Stimulated activated memory B cell treated with anti-CD40 and anti-IgM and Interleukin-4, amounts not matched to agents 10 μg/mL and 1 μg/mL and 100 μg/mL, for 72 hours (primary cell): ENCODE measurements around the gene PPARG.

ENCODE experiments used
- ATAC-seq: fragments of 150-1000 bp; cut with Tn5 transposase; 2 replicates; pipeline ENCODE4 v1.10.0; 2021
- H3K27ac Mint-ChIP-seq: one replicate; pipeline ENCODE4 v1.8.0; 2022; ENCODE audit warnings: mild to moderate bottlenecking, mixed read lengths
- H3K27me3 Mint-ChIP-seq: one replicate; pipeline ENCODE4 v1.8.0; 2022; ENCODE audit warnings: mixed read lengths
- H3K36me3 Mint-ChIP-seq: one replicate; pipeline ENCODE4 v1.8.0; 2022; ENCODE audit warnings: mixed read lengths
- H3K4me1 Mint-ChIP-seq: one replicate; pipeline ENCODE4 v1.8.0; 2022; ENCODE audit warnings: mixed read lengths
- H3K4me3 Mint-ChIP-seq: one replicate; pipeline ENCODE4 v1.8.0; 2022; ENCODE audit warnings: mild to moderate bottlenecking, moderate library complexity, mixed read lengths
- H3K9me3 Mint-ChIP-seq: one replicate; pipeline ENCODE4 v1.8.0; 2022; ENCODE audit warnings: mixed read lengths

Gene PPARG

GRCh38 chr3:12357456-12357855, 68.6 kb downstream of the PPARG start:
- Mint-ChIP-seq H3K27me3 (peaks cover 11% of the 10 kb centered on the region), H3K4me3 (no peak overlapping the region), H3K36me3 (no peaks in the 10 kb centered on the region), H3K4me1 (no peaks in the 10 kb centered on the region), H3K9me3 (no peaks in the 10 kb centered on the region), H3K27ac (no peak overlapping the region)
- no peak for ATAC-seq

- Mint-ChIP-seq H3K27ac (no peak overlapping the region), H3K4me3 (no peak overlapping the region)
Observed at GRCh38 chr3:12363397-12364195, 74.7 kb downstream of the PPARG start.

GRCh38 chr3:12367346-12367745, 78.5 kb downstream of the PPARG start:
- Mint-ChIP-seq H3K4me3 (no peak overlapping the region), H3K27ac (no peak overlapping the region), H3K36me3 (no peaks in the 10 kb centered on the region), H3K27me3 (peaks cover 17% of the 10 kb centered on the region), H3K4me1 (no peaks in the 10 kb centered on the region), H3K9me3 (peaks cover 5% of the 10 kb centered on the region)
- ATAC-seq: no peak

More at GRCh38 chr3:12363397-12364195, 74.7 kb downstream of the PPARG start:
- Mint-ChIP-seq H3K36me3 (no peaks in the 10 kb centered on the region), H3K27me3 (no peaks in the 10 kb centered on the region), H3K4me1 (no peaks in the 10 kb centered on the region), H3K9me3 (peaks cover 5% of the 10 kb centered on the region)
- no peak for ATAC-seq

DNA sequence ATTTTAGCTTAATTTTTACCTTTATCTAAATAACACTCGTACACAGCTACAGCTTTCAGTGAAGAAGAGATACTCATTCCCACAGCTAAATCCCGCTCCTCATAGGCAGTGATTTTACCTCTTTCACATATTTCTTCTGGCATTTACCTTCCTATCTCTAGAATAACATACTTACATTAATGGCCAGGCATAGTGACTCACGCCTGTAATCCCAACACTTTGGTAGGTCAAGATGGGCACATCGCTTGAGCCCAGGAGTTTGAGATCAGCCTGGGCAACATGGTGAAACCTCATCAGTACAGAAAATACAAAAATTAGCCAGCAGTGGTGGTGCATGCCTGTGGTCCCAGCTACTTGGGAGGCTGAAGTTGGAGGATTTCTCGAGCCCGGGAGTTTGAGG, 80.2 kb downstream of the PPARG start:
- Mint-ChIP-seq H3K27me3 (peaks cover 29% of the 10 kb centered on the region), H3K4me1 (no peaks in the 10 kb centered on the region), H3K9me3 (peaks cover 5% of the 10 kb centered on the region), H3K36me3 (no peaks in the 10 kb centered on the region), H3K4me3 (no peak overlapping the region), H3K27ac (no peak overlapping the region)
- ATAC-seq: no peak

DNA sequence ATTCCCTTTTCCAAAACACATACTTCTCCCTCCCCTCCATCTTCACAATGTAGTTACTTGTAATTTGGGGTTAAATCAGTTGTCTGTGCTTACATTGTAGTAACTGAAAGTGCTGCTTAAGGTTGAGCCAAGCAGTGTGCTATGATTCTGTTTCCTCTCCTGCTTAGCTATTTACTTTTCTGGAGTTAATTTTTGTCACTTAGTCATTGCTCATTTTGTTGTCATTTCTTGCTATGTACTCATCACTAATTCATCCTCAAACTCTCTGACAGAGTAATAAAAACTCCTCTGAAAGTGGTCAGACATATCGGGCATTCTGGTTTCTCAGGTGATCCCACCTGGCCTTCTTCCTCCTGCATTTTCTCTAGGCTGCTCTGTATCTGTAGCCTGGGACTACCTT, 80.7 kb downstream of the PPARG start:
- Mint-ChIP-seq H3K4me1 (no peaks in the 10 kb centered on the region), H3K27ac (no peak overlapping the region), H3K9me3 (peaks cover 5% of the 10 kb centered on the region), H3K27me3 (peaks cover 35% of the 10 kb centered on the region), H3K36me3 (no peaks in the 10 kb centered on the region), H3K4me3 (no peak overlapping the region)
- no peak for ATAC-seq

DNA sequence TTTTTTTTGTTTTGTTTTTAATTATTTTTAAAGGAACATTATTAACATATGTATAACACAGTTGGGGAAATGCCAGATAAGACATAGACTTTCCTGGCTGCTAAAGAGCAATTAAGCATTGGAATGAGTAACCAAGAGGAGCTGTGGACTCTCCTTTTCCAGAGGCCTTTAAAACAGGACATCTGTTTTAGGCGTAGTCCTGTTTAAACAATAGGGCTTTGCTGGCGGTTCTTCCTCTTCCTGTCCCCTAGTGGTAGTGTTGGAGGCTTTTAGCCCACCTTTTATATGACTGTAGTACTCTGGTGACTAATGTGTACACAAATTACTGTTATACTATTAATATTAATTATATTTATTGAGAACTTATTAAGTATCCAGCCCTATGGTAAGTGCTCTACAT, 81.9 kb downstream of the PPARG start:
- Mint-ChIP-seq H3K4me3 (no peak overlapping the region), H3K36me3 (no peaks in the 10 kb centered on the region), H3K4me1 (no peaks in the 10 kb centered on the region), H3K27me3 (peaks cover 39% of the 10 kb centered on the region), H3K27ac (no peak overlapping the region), H3K9me3 (peaks cover 5% of the 10 kb centered on the region)
- no peak for ATAC-seq

DNA sequence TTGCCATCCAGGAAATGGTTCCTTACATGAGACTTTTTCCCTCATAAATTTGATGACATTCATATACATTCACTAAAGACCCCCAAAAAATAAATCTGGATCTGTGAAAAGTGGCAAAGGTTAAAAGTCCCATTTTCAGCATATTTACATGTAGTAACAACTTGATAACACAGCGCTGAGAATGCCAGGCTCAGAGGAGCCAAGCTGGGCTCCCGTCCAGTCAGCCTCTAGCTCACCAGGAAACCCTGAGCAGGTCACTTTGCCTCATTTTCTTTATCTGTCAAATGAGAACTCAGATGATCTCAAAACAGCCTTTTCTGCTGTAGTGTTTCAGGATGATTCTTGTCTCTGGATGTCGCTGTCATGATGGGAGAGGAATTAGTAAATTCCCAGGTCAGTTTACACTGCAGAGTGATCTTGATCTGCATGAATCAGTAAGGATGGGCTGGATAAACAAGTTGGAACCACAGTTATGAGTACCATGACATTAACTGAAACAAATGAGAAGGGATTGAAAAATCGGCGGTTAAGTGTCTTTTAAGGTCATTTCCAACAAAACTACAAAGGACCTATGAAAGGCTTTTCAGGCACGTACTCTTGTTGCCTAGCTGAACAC, 82.8 kb downstream of the PPARG start:
- no peaks in the 10 kb centered on the region for H3K36me3 Mint-ChIP-seq
- no peaks in the 10 kb centered on the region for H3K4me1 Mint-ChIP-seq
- no peak overlapping the region for H3K4me3 Mint-ChIP-seq
- H3K27ac Mint-ChIP-seq: no peak overlapping the region
- no peak for ATAC-seq
- no peaks in the 10 kb centered on the region for H3K9me3 Mint-ChIP-seq
- peaks cover 39% of the 10 kb centered on the region for H3K27me3 Mint-ChIP-seq

GRCh38 chr3:12372741-12373280, 83.9 kb downstream of the PPARG start:
- peaks cover 39% of the 10 kb centered on the region for H3K27me3 Mint-ChIP-seq
- ATAC-seq: no peak
- H3K36me3 Mint-ChIP-seq: no peaks in the 10 kb centered on the region
- H3K27ac Mint-ChIP-seq: no peak overlapping the region
- H3K9me3 Mint-ChIP-seq: no peaks in the 10 kb centered on the region
- no peaks in the 10 kb centered on the region for H3K4me1 Mint-ChIP-seq
- no peak overlapping the region for H3K4me3 Mint-ChIP-seq

DNA sequence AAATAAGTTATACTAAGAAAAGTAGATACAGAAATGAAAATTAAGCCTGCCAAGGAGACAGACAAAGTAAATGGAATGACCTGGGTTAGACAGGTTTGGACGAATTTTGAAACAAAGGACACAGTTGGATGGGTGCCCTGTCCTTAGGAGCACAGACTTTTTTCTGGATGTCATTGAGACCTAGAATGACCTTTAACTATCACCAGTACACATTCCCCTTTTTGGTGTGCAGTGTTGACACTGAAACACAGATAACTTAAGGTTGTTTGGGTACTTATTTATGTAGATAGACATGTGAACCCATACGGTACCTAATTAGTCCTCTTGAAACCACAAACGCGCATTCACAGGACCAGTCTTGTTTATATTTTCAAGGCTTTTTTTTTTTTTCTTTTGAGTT, 86.7 kb downstream of the PPARG start:
- no peak for ATAC-seq
- Mint-ChIP-seq H3K27me3 (peaks cover 32% of the 10 kb centered on the region), H3K4me1 (no peaks in the 10 kb centered on the region), H3K27ac (no peak overlapping the region), H3K4me3 (no peak overlapping the region), H3K9me3 (peaks cover 2% of the 10 kb centered on the region), H3K36me3 (no peaks in the 10 kb centered on the region)

GRCh38 chr3:12379640-12380429, 91.0 kb downstream of the PPARG start:
- ATAC-seq: no peak

DNA sequence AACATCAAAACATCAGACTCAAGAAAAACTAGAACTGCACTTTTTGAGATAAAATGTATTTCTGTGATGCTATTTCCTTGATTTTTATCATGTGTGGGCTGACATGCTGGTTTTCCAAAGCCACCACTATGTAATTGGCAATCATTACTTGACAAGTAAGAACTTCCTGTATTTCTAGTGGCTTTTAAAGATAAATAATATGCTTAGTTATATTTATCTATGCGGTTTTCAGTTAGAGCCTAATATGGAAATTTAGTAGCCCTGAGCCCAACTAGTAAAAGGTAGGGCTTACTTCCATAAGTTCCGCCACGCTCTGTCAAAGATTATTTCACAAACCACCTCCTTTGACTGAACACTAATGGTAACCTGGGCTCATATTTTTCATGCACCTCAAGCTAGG, 91.6 kb downstream of the PPARG start:
- no peak overlapping the region for H3K27ac Mint-ChIP-seq
- no peak for ATAC-seq
- no peaks in the 10 kb centered on the region for H3K36me3 Mint-ChIP-seq
- no peaks in the 10 kb centered on the region for H3K27me3 Mint-ChIP-seq
- H3K9me3 Mint-ChIP-seq: peaks cover 2% of the 10 kb centered on the region
- no peak overlapping the region for H3K4me3 Mint-ChIP-seq
- H3K4me1 Mint-ChIP-seq: no peaks in the 10 kb centered on the region

More at GRCh38 chr3:12379640-12380429, 91.0 kb downstream of the PPARG start:
- Mint-ChIP-seq H3K36me3 (no peaks in the 10 kb centered on the region), H3K4me1 (no peaks in the 10 kb centered on the region), H3K27ac (no peak overlapping the region), H3K27me3 (peaks cover 2% of the 10 kb centered on the region), H3K9me3 (peaks cover 2% of the 10 kb centered on the region), H3K4me3 (no peak overlapping the region)

DNA sequence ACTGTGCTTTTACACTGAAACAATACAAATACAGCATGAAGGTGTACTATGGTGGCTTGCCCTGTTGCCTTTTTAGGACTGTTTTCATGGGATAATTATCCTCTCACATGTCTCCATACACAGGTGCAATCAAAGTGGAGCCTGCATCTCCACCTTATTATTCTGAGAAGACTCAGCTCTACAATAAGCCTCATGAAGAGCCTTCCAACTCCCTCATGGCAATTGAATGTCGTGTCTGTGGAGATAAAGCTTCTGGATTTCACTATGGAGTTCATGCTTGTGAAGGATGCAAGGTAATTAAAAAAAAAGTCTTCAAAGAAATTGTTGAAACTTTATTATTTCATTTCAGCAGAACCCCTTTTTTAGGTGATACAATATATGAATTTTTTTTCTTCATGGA, 92.3 kb downstream of the PPARG start:
- Mint-ChIP-seq H3K27me3 (no peaks in the 10 kb centered on the region), H3K9me3 (peaks cover 2% of the 10 kb centered on the region), H3K36me3 (no peaks in the 10 kb centered on the region), H3K4me3 (no peak overlapping the region), H3K4me1 (no peaks in the 10 kb centered on the region), H3K27ac (no peak overlapping the region)
- no peak for ATAC-seq

DNA sequence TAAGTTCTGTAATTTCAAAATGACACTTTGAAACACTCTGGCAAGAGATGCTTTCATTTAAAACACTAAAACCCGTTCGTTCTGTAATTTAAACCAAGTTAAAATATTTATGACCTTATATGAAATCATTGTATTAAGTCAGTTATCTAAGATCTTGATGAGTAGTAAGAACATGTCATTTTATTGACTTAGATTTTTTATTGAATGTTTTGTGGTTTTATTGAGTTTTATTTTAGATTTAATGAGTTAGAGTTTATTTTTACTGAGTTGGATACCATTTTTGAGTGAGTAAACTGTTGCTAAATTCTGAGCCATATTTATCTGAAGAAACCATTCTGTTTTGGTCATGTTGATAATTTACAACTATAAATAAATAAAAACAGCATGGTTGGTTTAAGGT, 94.3 kb downstream of the PPARG start:
- Mint-ChIP-seq H3K9me3 (peaks cover 2% of the 10 kb centered on the region), H3K27ac (no peak overlapping the region), H3K36me3 (no peaks in the 10 kb centered on the region), H3K27me3 (no peaks in the 10 kb centered on the region), H3K4me3 (no peak overlapping the region), H3K4me1 (no peaks in the 10 kb centered on the region)
- no peak for ATAC-seq

DNA sequence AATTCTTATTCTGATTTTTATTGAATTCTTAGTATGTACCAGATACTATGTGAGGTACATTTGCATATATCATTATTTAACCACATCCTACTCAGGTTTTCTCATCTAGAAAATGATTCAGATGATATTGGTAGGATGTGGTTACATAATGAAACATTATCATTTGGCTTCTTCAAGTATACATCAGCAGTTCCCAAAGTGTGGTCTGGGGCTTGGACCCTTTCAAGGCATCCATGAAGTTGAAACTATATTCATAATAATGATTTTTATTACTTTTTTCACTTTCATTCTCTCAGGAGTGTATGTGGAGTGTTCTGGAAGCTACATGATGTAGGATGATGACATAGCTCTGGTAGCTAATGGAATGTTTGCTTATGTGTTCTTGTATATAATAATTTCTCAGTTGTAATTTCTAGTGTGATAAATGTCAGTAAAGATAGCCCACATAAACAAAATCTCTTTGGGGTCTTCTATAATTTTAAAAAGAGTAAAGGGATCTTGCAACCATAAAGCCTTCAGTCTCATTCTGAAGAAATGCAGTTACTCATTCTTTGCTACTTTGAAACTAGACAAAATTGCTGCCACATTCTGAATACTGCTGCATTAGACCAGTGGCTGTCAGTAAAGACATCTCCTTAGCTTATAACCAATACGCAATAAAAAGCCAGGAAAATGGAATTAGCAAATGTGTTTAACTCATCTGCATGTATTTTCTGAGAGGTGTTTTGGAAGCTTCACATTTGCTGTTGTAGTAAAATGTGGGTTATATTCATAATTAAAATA, 95.8 kb downstream of the PPARG start:
- no peaks in the 10 kb centered on the region for H3K4me1 Mint-ChIP-seq
- H3K9me3 Mint-ChIP-seq: no peaks in the 10 kb centered on the region
- H3K4me3 Mint-ChIP-seq: no peak overlapping the region
- H3K27ac Mint-ChIP-seq: no peak overlapping the region
- H3K27me3 Mint-ChIP-seq: peaks cover 9% of the 10 kb centered on the region
- H3K36me3 Mint-ChIP-seq: no peaks in the 10 kb centered on the region
- no peak for ATAC-seq
